Endothelial cell of umbilical vein (primary cell): ENCODE results near the gene RAP1GAP. TPM values are rescaled to one million over a fixed set of nuclear protein-coding genes. Genes with fewer than 3 reads are reported as not detected.

Experiments used
- BruUV-seq: library from RNA; stranded (reverse); fragments of 400-500 nt; replicated peaks from 2 replicates; lab custom pipeline; 2021; lab: Mats Ljungman, UMichigan
- CTCF ChIA-PET: fragments of 300-600, 350-600 bp; sonication (Branson Sonifier 250); formaldehyde crosslinking; loops from one replicate; lab custom pipeline; 2021; ENCODE audit warnings: antibody characterized with exemption, inconsistent platforms; lab: Charles Lee
- POLR2A ChIA-PET: fragments of 300-600, 350-600 bp; sonication (Branson Sonifier 250); formaldehyde crosslinking; loops from one replicate; lab custom pipeline; 2021; ENCODE audit warnings: antibody characterized with exemption, inconsistent platforms; lab: Charles Lee
- DNase-seq: peaks from one replicate; pipeline ENCODE4 v3.0.0-alpha.2; 2011; ENCODE audit warnings: low read depth, low spot score
- FAIRE-seq: peaks from 2 replicates; lab custom pipeline; 2011; peaks lifted over from hg19 to GRCh38; lab: Jason Lieb, UNC
- H2AFZ ChIP-seq: 2 replicates; pipeline ENCODE4 v1.6.0; 2012; ENCODE audit warnings: low read depth, low read length, control low read depth, inconsistent platforms
- H3K27ac ChIP-seq: 2 replicates; pipeline ENCODE4 v1.5.1; 2011; ENCODE audit warnings: low read depth, mild to moderate bottlenecking, control low read depth, low read length, moderate library complexity; ENCODE audit not compliant: insufficient read depth
- H3K27me3 ChIP-seq, 2 experiments: 2 replicates each; pipeline versions ENCODE4 v1.6.0 to v1.6.1; 2011; ENCODE audit warnings: low read length in 2 of 2, mixed read lengths in 1 of 2; ENCODE audit not compliant: control insufficient read depth in 2 of 2, insufficient read depth in 2 of 2
- H3K36me3 ChIP-seq, 2 experiments: 2 replicates in 1 of 2; 3 replicates in 1 of 2; pipeline ENCODE4 v1.5.1; 2011; ENCODE audit warnings: low read length in 2 of 2, mild to moderate bottlenecking in 1 of 2, moderate library complexity in 1 of 2; ENCODE audit not compliant: control insufficient read depth in 2 of 2, insufficient read depth in 2 of 2; ENCODE audit errors: extremely low read depth in 1 of 2
- H3K4me1 ChIP-seq: 3 replicates; pipeline ENCODE4 v1.5.1; 2011; ENCODE audit warnings: mild to moderate bottlenecking, low read length; ENCODE audit not compliant: control insufficient read depth, insufficient read depth; ENCODE audit errors: extremely low read depth
- H3K4me2 ChIP-seq: 2 replicates; pipeline ENCODE4 v1.6.1; 2011; ENCODE audit warnings: low read length, control low read depth, mixed read lengths; ENCODE audit not compliant: insufficient read depth
- H3K4me3 ChIP-seq, 3 experiments: fragments of 200-600 bp in 1 of 3; sonication (generic), shearing (Covaris generic) in 1 of 3; replicated peaks in 1 of 3; 2 replicates each; pipeline ENCODE4 v1.5.1; 2011 to 2016; ENCODE audit warnings: control low read depth in 3 of 3, low read length in 3 of 3, mild to moderate bottlenecking in 2 of 3, inconsistent platforms in 1 of 3, low read depth in 1 of 3, moderate library complexity in 1 of 3; ENCODE audit not compliant: insufficient read depth in 1 of 3
- H3K79me2 ChIP-seq: 2 replicates; pipeline ENCODE4 v1.6.0; 2012; ENCODE audit warnings: low read length, inconsistent platforms; ENCODE audit not compliant: control insufficient read depth, insufficient read depth
- H3K9ac ChIP-seq: replicated peaks from 2 replicates; pipeline ENCODE3; 2011; ENCODE audit warnings: low read length, control low read depth; ENCODE audit not compliant: insufficient read depth; ENCODE audit errors: extremely low read depth
- H3K9me1 ChIP-seq: replicated peaks from 3 replicates; pipeline ENCODE4 v1.6.0; 2011; ENCODE audit warnings: mild to moderate bottlenecking, low read length; ENCODE audit not compliant: control insufficient read depth, insufficient read depth; ENCODE audit errors: extremely low read depth
- H3K9me3 ChIP-seq: replicated peaks from 2 replicates; pipeline ENCODE4 v1.5.1; 2012; ENCODE audit warnings: low read length, inconsistent platforms; ENCODE audit not compliant: control insufficient read depth, insufficient read depth
- H4K20me1 ChIP-seq: replicated peaks from 2 replicates; pipeline ENCODE3; 2011; ENCODE audit warnings: mild to moderate bottlenecking, low read length; ENCODE audit not compliant: control insufficient read depth, insufficient read depth; ENCODE audit errors: extremely low read depth
- EZH2 ChIP-seq: IDR thresholded peaks from 2 replicates; pipeline ENCODE4 v1.6.1; 2012; ENCODE audit warnings: borderline replicate concordance, low read depth, mild to moderate bottlenecking, moderate library complexity, low read length, inconsistent platforms; ENCODE audit not compliant: severe bottlenecking
- FOS ChIP-seq: IDR thresholded peaks from 2 replicates; pipeline ENCODE4 v1.6.1; 2011; ENCODE audit warnings: mild to moderate bottlenecking, low read length, moderate library complexity, borderline replicate concordance; ENCODE audit not compliant: insufficient read depth
- GATA2 ChIP-seq: IDR thresholded peaks from 2 replicates; pipeline ENCODE4 v1.7.0; 2011; ENCODE audit warnings: low read depth, mild to moderate bottlenecking, moderate library complexity, mixed read lengths, low read length; ENCODE audit not compliant: insufficient read length, insufficient read depth
- JUN ChIP-seq: IDR thresholded peaks from 2 replicates; pipeline ENCODE4 v1.6.1; 2011; ENCODE audit warnings: borderline replicate concordance, low read depth; ENCODE audit not compliant: insufficient read length, insufficient read depth
- MYC ChIP-seq: IDR thresholded peaks from one replicate; pipeline ENCODE4 v1.6.1; 2011; ENCODE audit warnings: mild to moderate bottlenecking, low read depth, low read length
- POLR2A ChIP-seq: IDR thresholded peaks from 2 replicates; pipeline ENCODE4 v1.6.1; 2012; ENCODE audit warnings: low read depth, mild to moderate bottlenecking, control low read depth, low read length
- POLR2AphosphoS5 ChIP-seq: IDR thresholded peaks from 2 replicates; pipeline ENCODE4 v1.6.1; 2012; ENCODE audit warnings: low read depth, mild to moderate bottlenecking, control low read depth, low read length, moderate library complexity; ENCODE audit not compliant: insufficient read depth
- dilution Hi-C: fragments of 300-500 bp; cut with MboI; formaldehyde crosslinking; loops from one replicate; pipeline ENCODE4 v1.15.0; 2019; ENCODE audit warnings: low sequenced_read_pairs; ENCODE audit not compliant: extremely low pct_ligation_motif_present
- intact Hi-C: fragments of 100-400 bp; cut with micrococcal nuclease; formaldehyde crosslinking; loops from one replicate; pipeline ENCODE4 v1.10.0; 2022
- polyA plus RNA-seq, 4 experiments: library from polyadenylated mRNA; depleted of rRNA in 3 of 4; stranded (reverse) in 3 of 4; unstranded in 1 of 4; fragments of >200 nt; gene quantifications; 2 replicates each; pipeline versions ENCODE4 v1.2.1 to v1.2.3, GENCODE V29; 2011 to 2012; ENCODE audit warnings: missing spikeins in 1 of 4
- total RNA-seq: library from RNA; stranded (reverse); gene quantifications from 2 replicates; pipeline ENCODE4 v1.2.3, GENCODE V29; 2021
- TF ChIP-seq, protein P1 (sequence below): IDR thresholded peaks from 2 replicates; pipeline ENCODE4 v1.6.1; 2011; ENCODE audit not compliant: insufficient read depth, insufficient read length
- TF ChIP-seq, protein P2 (sequence below), 2 donors: IDR thresholded peaks; 1 replicate in 1 of 2; 2 replicates in 1 of 2; pipeline ENCODE4 v1.5.1; 2011; ENCODE audit warnings: low read length in 2 of 2, mild to moderate bottlenecking in 2 of 2, moderate library complexity in 2 of 2, control low read depth in 1 of 2, inconsistent platforms in 1 of 2, low read depth in 1 of 2; ENCODE audit not compliant: insufficient read depth in 1 of 2; ENCODE audit errors: extremely low read depth in 1 of 2

Gene RAP1GAP
- total and polyA plus RNA-seq, 2 donors (not counting 3 experiments of a cell fraction or from before 2014, with no cell fraction given) = 0.07 to 0.20 TPM

DNA sequence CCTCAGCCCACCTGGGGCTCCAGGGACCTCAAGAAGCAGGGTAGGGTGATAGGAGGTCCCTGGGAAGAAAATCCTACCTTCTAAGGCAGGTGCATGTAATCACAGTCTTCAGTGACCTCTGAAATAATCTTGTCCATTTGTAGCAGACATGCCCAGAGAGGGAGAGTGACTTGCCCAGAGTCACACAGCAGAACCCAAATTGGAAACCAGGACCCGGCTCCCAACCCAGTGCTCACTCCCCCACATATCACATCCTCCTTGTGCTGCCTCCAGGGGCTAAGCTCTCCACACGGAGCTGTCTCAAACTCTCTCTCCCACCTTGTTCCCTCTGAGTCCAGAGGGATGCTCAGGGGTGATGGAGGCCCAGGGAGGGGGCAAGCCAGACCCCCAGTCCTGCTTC lies 72.5 kb downstream of the RAP1GAP start:
- no peak overlapping the region for H2AFZ ChIP-seq
- intact Hi-C loops (no loop called here), dilution Hi-C loops (no loop called here)
- H3K4me1 ChIP-seq = no peaks in the 10 kb centered on the region
- H3K9me3 ChIP-seq = no peaks in the 10 kb centered on the region
- H3K27me3 ChIP-seq = peaks cover 0 to 3% of the 10 kb centered on the region in 2 experiments
- no peak for FAIRE-seq
- no peak overlapping the region for H3K9ac ChIP-seq
- CTCF ChIA-PET = interaction anchor here (1.0 to 3.3 kb wide), 7 partner anchors 48 to 228 kb away, joined by 3 to 71 read pairs (median 5); partner anchors contain the start of gene ALPL
- no peaks in the 10 kb centered on the region for H3K36me3 ChIP-seq
- H3K9me1 ChIP-seq = no peaks in the 10 kb centered on the region
- DNase-seq = no peak
- H3K27ac ChIP-seq = no peak overlapping the region
- no peak overlapping the region for H3K4me2 ChIP-seq
- H3K79me2 ChIP-seq = no peaks in the 10 kb centered on the region
- H4K20me1 ChIP-seq = no peaks in the 10 kb centered on the region
- TF ChIP-seq EZH2 (no peak), FOS (no peak), GATA2 (no peak), MYC (no peak), POLR2AphosphoS5 (no peak), JUN (no peak), POLR2A (no peak)
- TF ChIP-seq, protein P1, sequence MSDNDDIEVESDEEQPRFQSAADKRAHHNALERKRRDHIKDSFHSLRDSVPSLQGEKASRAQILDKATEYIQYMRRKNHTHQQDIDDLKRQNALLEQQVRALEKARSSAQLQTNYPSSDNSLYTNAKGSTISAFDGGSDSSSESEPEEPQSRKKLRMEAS = no peak
- TF ChIP-seq, protein P2, sequence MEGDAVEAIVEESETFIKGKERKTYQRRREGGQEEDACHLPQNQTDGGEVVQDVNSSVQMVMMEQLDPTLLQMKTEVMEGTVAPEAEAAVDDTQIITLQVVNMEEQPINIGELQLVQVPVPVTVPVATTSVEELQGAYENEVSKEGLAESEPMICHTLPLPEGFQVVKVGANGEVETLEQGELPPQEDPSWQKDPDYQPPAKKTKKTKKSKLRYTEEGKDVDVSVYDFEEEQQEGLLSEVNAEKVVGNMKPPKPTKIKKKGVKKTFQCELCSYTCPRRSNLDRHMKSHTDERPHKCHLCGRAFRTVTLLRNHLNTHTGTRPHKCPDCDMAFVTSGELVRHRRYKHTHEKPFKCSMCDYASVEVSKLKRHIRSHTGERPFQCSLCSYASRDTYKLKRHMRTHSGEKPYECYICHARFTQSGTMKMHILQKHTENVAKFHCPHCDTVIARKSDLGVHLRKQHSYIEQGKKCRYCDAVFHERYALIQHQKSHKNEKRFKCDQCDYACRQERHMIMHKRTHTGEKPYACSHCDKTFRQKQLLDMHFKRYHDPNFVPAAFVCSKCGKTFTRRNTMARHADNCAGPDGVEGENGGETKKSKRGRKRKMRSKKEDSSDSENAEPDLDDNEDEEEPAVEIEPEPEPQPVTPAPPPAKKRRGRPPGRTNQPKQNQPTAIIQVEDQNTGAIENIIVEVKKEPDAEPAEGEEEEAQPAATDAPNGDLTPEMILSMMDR (IDR thresholded peaks at IDR 0.05; ENCODE audit: extremely low read depth in 1 of 2, insufficient read depth in 1 of 2, low read depth in 1 of 2, low read length in 2 of 2) = no peak
- POLR2A ChIA-PET = no interaction called here
- H3K4me3 ChIP-seq = no peak overlapping the region
- no TSS peak for BruUV-seq
